NB4 (cell line): Measurements from ENCODE around the gene MAP4K4.

Experiments used
- CTCF ChIP-seq: IDR thresholded peaks from one replicate; pipeline ENCODE4 v1.5.1; 2012; ENCODE audit warnings: low read depth, low read length
- MAX ChIP-seq: IDR thresholded peaks from 2 replicates; pipeline ENCODE4 v1.6.1; 2011; ENCODE audit warnings: low read depth, low read length
- MYC ChIP-seq: IDR thresholded peaks from 2 replicates; pipeline ENCODE4 v1.6.1; 2011; ENCODE audit warnings: low read depth, low read length
- POLR2A ChIP-seq: IDR thresholded peaks from 2 replicates; pipeline ENCODE4 v1.6.1; 2011; ENCODE audit warnings: mild to moderate bottlenecking; ENCODE audit not compliant: insufficient read length; ENCODE audit errors: extremely low read depth

- no peak for TF ChIP-seq CTCF
- TF ChIP-seq POLR2A, result no peak
- TF ChIP-seq MAX, result no peak
- TF ChIP-seq MYC, result no peak
These were observed 198.4 kb downstream of the MAP4K4 start for GRCh38 chr2:101895819-101896322.
